Measurements from ENCODE around the gene GIPR.

DNA sequence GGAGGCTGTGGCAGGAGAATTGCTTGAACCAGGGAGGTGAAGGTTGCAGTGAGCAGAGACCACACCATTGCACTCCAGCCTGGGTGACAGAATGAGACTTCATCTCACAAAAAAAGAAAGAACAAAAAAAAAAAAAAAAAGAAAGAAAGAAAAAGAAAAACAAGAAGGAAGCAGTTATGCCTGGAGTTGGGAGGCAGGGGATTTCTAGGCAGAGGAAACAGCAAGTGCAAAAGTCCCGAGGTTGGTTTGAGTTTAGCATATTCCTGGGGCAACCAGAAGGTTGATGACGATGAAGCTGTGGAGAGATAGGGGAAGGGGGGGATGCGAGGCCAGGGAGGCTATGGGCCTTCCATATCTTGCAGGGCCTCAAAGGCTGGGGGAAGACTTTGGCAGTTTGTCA is 17.3 kb upstream of the GIPR start:
- TF ChIP-seq, protein P1, sequence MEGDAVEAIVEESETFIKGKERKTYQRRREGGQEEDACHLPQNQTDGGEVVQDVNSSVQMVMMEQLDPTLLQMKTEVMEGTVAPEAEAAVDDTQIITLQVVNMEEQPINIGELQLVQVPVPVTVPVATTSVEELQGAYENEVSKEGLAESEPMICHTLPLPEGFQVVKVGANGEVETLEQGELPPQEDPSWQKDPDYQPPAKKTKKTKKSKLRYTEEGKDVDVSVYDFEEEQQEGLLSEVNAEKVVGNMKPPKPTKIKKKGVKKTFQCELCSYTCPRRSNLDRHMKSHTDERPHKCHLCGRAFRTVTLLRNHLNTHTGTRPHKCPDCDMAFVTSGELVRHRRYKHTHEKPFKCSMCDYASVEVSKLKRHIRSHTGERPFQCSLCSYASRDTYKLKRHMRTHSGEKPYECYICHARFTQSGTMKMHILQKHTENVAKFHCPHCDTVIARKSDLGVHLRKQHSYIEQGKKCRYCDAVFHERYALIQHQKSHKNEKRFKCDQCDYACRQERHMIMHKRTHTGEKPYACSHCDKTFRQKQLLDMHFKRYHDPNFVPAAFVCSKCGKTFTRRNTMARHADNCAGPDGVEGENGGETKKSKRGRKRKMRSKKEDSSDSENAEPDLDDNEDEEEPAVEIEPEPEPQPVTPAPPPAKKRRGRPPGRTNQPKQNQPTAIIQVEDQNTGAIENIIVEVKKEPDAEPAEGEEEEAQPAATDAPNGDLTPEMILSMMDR (IDR thresholded peaks at IDR 0.05): no peak
- TF ChIP-seq POLR2AphosphoS5 (IDR thresholded peaks at IDR 0.05) (no peak), POLR2A (IDR thresholded peaks at IDR 0.05) (no peak)
